Measurements from ENCODE around the gene NCEH1.

- TF ChIP-seq, protein P1, sequence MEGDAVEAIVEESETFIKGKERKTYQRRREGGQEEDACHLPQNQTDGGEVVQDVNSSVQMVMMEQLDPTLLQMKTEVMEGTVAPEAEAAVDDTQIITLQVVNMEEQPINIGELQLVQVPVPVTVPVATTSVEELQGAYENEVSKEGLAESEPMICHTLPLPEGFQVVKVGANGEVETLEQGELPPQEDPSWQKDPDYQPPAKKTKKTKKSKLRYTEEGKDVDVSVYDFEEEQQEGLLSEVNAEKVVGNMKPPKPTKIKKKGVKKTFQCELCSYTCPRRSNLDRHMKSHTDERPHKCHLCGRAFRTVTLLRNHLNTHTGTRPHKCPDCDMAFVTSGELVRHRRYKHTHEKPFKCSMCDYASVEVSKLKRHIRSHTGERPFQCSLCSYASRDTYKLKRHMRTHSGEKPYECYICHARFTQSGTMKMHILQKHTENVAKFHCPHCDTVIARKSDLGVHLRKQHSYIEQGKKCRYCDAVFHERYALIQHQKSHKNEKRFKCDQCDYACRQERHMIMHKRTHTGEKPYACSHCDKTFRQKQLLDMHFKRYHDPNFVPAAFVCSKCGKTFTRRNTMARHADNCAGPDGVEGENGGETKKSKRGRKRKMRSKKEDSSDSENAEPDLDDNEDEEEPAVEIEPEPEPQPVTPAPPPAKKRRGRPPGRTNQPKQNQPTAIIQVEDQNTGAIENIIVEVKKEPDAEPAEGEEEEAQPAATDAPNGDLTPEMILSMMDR (IDR thresholded peaks at IDR 0.05) = no peak
- no peak for TF ChIP-seq POLR2A (IDR thresholded peaks at IDR 0.05)
These were observed 85.9 kb downstream of the NCEH1 start for GRCh38 chr3:172624999-172625398.
